ENCODE results near the gene EFHD2. TPM values are rescaled to one million over a fixed set of nuclear protein-coding genes. Genes with fewer than 3 reads are reported as not detected.
"Not testable (repeated sequence)": the region's sequence is repeated elsewhere in the genome, so short reads cannot be mapped to it uniquely, and the experiment has no call there.

The EFHD2 gene
- total and polyA plus RNA-seq, 12 donors: 47.4 to 119 (median 87.9) TPM

DNA sequence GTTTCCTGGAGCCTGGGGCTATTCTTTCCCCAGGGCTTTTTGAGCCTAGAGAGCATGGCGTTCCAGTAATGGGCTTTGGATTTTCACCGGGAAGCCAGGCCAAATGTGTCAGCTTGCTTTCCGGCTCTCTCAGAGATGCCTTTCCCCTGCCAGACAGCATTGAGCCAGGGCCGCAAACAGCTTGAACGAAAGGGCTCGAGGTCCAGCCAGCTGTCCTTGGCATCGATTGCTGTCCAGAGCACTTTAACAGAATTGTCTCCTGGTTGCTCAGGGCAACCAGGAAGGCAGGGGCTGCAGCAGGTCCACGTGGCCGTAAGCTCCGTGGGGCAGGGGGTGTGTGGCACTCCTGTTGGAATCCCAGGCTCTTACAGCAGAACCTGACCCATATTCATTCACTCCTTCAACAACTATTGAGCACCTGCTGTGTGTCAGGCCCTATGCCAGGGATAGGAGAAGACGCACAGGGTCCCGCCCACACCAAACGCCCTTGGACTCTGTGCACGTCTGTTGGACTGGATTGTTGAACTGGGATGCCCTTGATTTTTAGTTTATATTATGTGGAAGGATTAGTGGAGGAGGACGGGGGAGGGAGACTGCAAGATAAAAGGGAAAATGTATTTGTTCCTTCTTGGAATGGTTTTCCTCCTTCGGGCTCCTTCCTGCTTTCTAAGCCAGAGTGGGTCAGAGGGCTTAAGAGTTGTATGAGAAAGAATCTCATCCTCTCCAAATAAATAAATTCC lies 38.7 kb upstream of the EFHD2 start:
- Histone ChIP-seq H3K4me3 (no peak overlapping the region), H3K27ac (peak overlapping the region; percentile 54 to 90 (median 83)), H3K27me3 (no peaks in the 10 kb centered on the region), H3K9me3 (replicated peaks in 1 of 3) (no peaks in the 10 kb centered on the region), H3K36me3 (replicated peaks in 1 of 2) (no peaks in the 10 kb centered on the region), H3K4me1 (replicated peaks in 1 of 2) (peaks cover 17 to 25% of the 10 kb centered on the region in 2 donors)
- TF ChIP-seq, protein P1, sequence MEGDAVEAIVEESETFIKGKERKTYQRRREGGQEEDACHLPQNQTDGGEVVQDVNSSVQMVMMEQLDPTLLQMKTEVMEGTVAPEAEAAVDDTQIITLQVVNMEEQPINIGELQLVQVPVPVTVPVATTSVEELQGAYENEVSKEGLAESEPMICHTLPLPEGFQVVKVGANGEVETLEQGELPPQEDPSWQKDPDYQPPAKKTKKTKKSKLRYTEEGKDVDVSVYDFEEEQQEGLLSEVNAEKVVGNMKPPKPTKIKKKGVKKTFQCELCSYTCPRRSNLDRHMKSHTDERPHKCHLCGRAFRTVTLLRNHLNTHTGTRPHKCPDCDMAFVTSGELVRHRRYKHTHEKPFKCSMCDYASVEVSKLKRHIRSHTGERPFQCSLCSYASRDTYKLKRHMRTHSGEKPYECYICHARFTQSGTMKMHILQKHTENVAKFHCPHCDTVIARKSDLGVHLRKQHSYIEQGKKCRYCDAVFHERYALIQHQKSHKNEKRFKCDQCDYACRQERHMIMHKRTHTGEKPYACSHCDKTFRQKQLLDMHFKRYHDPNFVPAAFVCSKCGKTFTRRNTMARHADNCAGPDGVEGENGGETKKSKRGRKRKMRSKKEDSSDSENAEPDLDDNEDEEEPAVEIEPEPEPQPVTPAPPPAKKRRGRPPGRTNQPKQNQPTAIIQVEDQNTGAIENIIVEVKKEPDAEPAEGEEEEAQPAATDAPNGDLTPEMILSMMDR (IDR thresholded peaks at IDR 0.05): no peak
- peak in 1 of 2 donors; percentile 20 for TF ChIP-seq POLR2A (IDR thresholded peaks at IDR 0.05)
- DNase-seq: peak; percentile 65 to 91 (median 86)
- 23 to 32% (median 30%) methylated on average over 13 to 16 of the region's 16 CpGs for WGBS, 4 donors
- intact Hi-C loops (cut with DNase I): loop anchor here in 1 of 2 donors (5.0 kb wide), 1 partner anchor 36 kb away; the partner anchor contains the start of gene EFHD2

DNA sequence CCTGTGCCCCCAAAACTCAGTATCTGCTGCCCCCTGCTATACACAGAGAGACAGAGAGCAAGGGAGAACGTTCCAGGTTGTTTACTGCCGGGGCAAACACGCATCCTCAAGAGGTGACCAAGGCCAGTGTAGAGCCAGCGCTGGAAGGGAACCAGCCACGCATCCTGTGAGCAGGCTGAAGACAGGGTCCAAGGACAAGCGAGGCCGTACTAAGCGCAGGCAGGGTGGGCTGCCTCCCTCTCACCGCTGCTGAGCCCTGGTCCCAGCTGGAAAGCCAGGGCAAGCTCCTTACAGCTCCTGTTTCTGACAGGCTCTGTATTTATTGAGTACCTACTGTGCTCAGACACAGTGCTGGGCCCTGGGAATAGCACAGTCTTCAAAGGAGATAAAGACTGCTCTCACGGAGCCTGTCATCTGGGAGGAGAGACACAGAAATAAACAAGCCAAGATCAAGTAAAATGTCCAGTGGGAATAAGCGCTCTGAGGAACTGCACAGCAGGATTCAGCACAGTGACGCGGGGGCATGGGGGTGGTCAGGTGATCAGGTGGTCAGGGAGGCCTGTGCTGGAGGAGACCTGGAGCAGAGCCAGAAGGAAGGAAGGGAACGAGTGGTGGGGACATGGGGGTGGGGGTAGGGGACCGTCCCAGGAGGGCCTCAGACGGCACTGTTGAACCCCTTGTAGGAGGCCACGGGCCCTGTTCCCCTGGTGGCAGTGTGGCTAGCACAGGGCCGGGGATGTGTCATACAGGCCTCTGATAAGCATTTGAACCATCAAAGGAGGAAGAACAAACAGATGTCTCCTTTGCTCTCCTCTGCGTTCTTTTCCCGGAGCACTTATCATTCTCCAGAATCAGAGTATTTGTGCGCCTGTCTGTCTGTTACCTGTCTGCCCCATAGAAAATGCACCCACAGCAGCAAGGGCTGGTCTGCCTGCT lies 37.8 kb upstream of the EFHD2 start:
- Histone ChIP-seq H3K4me1 (replicated peaks in 1 of 2) (peaks cover 17 to 32% of the 10 kb centered on the region in 2 donors), H3K27ac (peak overlapping the region; percentile 54 to 90 (median 83)), H3K4me3 (no peak overlapping the region), H3K27me3 (no peaks in the 10 kb centered on the region), H3K36me3 (replicated peaks in 1 of 2) (no peaks in the 10 kb centered on the region), H3K9me3 (replicated peaks in 1 of 3) (no peaks in the 10 kb centered on the region)
- TF ChIP-seq, protein P1 (IDR thresholded peaks at IDR 0.05): no peak
- no peak for TF ChIP-seq POLR2A (IDR thresholded peaks at IDR 0.05)
- peak; percentile 51 to 76 (median 72) for DNase-seq
- intact Hi-C loops (cut with DNase I): loop anchor here in 1 of 2 donors (5.0 kb wide), 1 partner anchor 35 kb away; the partner anchor contains the start of gene EFHD2
- WGBS, 4 donors: 32 to 43% (median 40%) methylated on average over 10 to 21 of the region's 21 CpGs

DNA sequence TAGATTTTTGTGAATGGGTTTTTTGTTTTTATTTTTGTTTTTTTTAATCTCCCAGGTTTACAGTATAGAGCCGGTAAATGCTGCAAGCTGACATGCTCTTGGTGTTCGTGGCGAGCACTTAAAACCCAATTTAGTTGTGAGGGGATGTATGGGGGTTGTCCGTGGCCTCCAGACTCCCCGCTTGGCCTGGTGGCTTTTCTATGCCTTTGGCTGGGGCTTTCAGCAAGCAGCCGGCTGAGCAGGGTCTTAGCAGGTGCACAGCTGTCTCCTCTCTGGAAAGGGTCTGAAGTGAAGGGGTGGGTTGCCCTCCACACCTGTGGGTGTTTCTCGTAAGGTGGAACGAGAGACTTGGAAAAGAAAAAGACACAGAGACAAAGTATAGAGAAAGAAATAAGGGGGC lies 31.0 kb upstream of the EFHD2 start:
- WGBS, 4 donors: 90 to 100% (median 93%) methylated on average over 7 to 8 of the region's 8 CpGs
- H3K36me3 ChIP-seq (replicated peaks in 1 of 2): no peaks in the 10 kb centered on the region

DNA sequence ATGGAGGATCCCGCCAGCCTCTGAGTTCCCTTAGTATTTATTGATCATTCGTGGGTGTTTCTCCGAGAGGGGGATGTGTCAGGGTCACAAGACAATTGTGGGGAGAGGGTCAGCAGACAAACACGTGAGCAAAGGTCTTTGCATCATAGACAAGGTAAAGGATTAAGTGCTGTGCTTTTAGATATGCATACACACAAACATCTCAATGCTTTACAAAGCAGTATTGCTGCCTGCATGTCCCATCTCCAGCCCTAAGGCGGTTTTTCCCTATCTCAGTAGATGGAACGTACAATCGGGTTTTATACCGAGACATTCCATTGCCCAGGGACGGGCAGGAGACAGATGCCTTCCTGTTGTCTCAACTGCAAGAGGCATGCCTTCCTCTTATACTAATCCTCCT lies 30.5 kb upstream of the EFHD2 start:
- H3K27me3 ChIP-seq; intact Hi-C loops (cut with DNase I); DNase-seq; H3K9me3 ChIP-seq (replicated peaks in 1 of 3); H3K4me3 ChIP-seq; H3K36me3 ChIP-seq (replicated peaks in 1 of 2); H3K27ac ChIP-seq: not testable (repeated sequence)
- H3K4me1 ChIP-seq (replicated peaks in 1 of 2): peaks cover 0 to 15% of the 10 kb centered on the region in 2 donors
- WGBS, 4 donors: 59 to 86% (median 73%) methylated on average over 7 to 9 of the region's 9 CpGs

More for the DNA sequence above, 31.0 kb upstream of the EFHD2 start:
- H3K27ac ChIP-seq: no peak overlapping the region
- H3K4me3 ChIP-seq: no peak overlapping the region
- no peak for TF ChIP-seq POLR2A (IDR thresholded peaks at IDR 0.05)
- TF ChIP-seq, protein P1 (IDR thresholded peaks at IDR 0.05): no peak
- H3K4me1 ChIP-seq (replicated peaks in 1 of 2): peaks cover 0 to 15% of the 10 kb centered on the region in 2 donors
- intact Hi-C loops (cut with DNase I): no loop called here
- DNase-seq: no peak
- no peaks in the 10 kb centered on the region for H3K27me3 ChIP-seq
- no peaks in the 10 kb centered on the region for H3K9me3 ChIP-seq (replicated peaks in 1 of 3)
